ENCODE results near the gene CDK5. TPM values are rescaled to one million over a fixed set of nuclear protein-coding genes. Genes with fewer than 3 reads are reported as not detected.

Gene CDK5
- total and polyA plus RNA-seq, 9 of the 15 experiments (the other 6 are each of a cell fraction or from before 2014, with no cell fraction given) = 3.2 to 38.0 (median 27.5) TPM

DNA sequence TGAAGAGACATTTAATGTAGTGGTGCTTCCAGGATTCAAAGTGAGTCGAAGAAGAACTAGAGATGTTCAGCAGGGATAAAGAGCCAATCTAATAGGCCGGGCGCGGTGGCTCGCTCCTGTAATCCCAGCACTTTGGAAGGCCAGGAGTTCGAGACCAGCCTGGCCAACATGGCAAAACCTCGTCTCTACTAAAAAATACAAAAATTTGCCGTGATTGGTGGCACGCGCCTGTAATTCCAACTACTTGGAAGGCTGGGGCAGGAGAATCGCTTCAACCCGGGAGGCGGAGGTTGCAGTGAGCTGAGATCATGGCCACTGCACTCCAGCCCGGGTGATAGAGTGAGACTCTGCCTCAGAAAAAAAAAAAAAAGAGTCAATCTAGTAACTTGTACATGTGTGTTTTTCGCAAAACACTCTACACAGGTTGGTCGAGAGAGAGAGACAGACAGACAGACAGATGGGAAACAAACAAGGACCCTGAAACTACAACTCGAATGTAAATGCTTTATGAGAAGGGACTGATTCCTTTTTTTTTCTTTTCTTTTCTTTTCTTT is 28.7 kb downstream of the CDK5 start (continued):
- TF ChIP-seq CBX8 (IDR thresholded peaks at IDR 0.05; ENCODE audit: borderline replicate concordance, extremely low read depth, low read depth, low read length, poor library complexity, severe bottlenecking) (no peak), COPS2 (conservative IDR thresholded peaks at IDR 0.05) (no peak), CCAR2 (IDR thresholded peaks at IDR 0.05; ENCODE audit: low read depth, low read length) (no peak), NONO (IDR thresholded peaks at IDR 0.05; ENCODE audit: low read depth in 2 of 2, low read length in 1 of 2) (no peak; a peak in 1 of 4 replicates), FOXK1 (CRISPR knock-in tag; IDR thresholded peaks at IDR 0.05; ENCODE audit: borderline replicate concordance) (no peak), TARDBP (IDR thresholded peaks at IDR 0.05) (no peak), E2F3 (CRISPR knock-in tag; IDR thresholded peaks at IDR 0.05) (no peak), THRAP3 (IDR thresholded peaks at IDR 0.05; ENCODE audit: borderline replicate concordance) (no peak), PHB (CRISPR knock-in tag; IDR thresholded peaks at IDR 0.05) (no peak), BRD4 (IDR thresholded peaks at IDR 0.05) (no peak), ASH1L (IDR thresholded peaks at IDR 0.05; ENCODE audit: borderline replicate concordance, low read depth, partially characterized antibody) (no peak), RFX7 (CRISPR knock-in tag; IDR thresholded peaks at IDR 0.05) (no peak)
- TF ChIP-seq, protein P1, sequence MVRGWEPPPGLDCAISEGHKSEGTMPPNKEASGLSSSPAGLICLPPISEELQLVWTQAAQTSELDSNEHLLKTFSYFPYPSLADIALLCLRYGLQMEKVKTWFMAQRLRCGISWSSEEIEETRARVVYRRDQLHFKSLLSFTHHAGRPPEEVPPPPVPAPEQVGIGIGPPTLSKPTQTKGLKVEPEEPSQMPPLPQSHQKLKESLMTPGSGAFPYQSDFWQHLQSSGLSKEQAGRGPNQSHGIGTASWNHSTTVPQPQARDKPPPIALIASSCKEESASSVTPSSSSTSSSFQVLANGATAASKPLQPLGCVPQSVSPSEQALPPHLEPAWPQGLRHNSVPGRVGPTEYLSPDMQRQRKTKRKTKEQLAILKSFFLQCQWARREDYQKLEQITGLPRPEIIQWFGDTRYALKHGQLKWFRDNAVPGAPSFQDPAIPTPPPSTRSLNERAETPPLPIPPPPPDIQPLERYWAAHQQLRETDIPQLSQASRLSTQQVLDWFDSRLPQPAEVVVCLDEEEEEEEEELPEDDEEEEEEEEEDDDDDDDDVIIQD (CRISPR knock-in tag; IDR thresholded peaks at IDR 0.05) = no peak
- TF ChIP-seq, protein P2, sequence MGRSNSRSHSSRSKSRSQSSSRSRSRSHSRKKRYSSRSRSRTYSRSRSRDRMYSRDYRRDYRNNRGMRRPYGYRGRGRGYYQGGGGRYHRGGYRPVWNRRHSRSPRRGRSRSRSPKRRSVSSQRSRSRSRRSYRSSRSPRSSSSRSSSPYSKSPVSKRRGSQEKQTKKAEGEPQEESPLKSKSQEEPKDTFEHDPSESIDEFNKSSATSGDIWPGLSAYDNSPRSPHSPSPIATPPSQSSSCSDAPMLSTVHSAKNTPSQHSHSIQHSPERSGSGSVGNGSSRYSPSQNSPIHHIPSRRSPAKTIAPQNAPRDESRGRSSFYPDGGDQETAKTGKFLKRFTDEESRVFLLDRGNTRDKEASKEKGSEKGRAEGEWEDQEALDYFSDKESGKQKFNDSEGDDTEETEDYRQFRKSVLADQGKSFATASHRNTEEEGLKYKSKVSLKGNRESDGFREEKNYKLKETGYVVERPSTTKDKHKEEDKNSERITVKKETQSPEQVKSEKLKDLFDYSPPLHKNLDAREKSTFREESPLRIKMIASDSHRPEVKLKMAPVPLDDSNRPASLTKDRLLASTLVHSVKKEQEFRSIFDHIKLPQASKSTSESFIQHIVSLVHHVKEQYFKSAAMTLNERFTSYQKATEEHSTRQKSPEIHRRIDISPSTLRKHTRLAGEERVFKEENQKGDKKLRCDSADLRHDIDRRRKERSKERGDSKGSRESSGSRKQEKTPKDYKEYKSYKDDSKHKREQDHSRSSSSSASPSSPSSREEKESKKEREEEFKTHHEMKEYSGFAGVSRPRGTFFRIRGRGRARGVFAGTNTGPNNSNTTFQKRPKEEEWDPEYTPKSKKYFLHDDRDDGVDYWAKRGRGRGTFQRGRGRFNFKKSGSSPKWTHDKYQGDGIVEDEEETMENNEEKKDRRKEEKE (IDR thresholded peaks at IDR 0.05; ENCODE audit: borderline replicate concordance in 1 of 2, control insufficient read depth in 1 of 2, low read depth in 2 of 2, low read length in 1 of 2) = no peak
- TF ChIP-seq, protein P3, sequence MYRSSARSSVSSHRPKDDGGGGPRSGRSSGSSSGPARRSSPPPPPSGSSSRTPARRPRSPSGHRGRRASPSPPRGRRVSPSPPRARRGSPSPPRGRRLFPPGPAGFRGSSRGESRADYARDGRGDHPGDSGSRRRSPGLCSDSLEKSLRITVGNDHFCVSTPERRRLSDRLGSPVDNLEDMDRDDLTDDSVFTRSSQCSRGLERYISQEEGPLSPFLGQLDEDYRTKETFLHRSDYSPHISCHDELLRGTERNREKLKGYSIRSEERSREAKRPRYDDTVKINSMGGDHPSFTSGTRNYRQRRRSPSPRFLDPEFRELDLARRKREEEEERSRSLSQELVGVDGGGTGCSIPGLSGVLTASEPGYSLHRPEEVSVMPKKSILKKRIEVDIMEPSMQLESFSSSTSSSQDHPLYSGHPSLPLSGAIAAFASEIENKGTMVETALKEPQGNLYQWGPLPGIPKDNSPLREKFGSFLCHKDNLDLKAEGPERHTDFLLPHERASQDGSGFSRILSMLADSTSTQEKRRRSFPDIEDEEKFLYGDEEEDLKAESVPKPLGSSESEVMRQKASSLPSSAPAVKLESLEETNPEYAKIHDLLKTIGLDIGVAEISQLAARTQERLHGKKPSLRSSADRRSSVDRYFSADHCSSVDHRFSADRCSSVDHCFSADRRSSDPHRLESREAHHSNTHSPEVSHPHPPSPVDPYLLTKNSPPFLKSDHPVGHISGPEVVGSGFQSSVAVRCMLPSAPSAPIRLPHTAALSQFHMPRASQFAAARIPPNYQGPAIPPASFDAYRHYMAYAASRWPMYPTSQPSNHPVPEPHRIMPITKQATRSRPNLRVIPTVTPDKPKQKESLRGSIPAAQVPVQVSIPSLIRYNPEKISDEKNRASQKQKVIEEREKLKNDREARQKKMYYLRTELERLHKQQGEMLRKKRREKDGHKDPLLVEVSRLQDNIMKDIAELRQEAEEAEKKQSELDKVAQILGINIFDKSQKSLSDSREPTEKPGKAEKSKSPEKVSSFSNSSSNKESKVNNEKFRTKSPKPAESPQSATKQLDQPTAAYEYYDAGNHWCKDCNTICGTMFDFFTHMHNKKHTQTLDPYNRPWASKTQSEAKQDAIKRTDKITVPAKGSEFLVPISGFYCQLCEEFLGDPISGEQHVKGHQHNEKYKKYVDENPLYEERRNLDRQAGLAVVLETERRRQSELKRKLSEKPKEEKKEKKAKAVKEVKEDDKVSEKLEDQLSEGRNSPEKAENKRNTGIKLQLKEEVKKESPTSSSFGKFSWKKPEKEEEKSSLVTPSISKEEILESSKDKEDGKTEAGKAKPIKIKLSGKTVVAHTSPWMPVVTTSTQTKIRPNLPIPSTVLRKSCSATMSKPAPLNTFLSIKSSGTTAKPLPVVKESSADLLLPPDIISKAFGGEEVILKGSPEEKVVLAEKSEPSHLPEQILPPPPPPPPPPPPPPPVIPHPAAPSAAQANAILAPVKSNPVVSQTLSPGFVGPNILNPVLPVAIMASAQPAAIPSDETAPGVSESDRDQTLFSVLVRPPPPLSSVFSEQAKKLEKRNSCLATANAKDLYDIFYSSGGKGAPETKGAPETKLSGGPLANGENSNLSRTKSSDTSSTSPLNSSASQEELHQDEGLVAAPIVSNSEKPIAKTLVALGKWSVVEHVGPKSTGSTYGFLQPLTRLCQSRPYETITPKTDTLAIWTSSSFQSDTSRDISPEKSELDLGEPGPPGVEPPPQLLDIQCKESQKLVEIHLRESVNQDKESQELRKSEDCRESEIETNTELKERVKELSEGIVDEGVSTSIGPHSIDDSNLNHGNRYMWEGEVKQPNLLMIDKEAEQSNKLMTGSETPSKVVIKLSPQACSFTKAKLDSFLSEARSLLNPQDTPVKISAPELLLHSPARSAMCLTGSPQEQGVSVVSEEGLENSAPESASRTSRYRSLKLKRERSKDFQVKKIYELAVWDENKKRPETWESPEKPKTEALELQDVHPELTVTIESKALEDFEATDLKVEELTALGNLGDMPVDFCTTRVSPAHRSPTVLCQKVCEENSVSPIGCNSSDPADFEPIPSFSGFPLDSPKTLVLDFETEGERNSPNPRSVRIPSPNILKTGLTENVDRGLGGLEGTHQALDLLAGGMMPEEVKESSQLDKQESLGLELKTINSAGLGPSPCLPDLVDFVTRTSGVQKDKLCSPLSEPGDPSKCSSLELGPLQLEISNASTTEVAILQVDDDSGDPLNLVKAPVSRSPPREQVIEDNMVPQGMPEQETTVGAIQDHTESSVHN (IDR thresholded peaks at IDR 0.05; ENCODE audit: borderline replicate concordance in 1 of 2, low read depth in 1 of 2) = no peak

Data from K562 (cell line).